ENCODE measurements around the gene KCNK18.

The KCNK18 gene

DNA sequence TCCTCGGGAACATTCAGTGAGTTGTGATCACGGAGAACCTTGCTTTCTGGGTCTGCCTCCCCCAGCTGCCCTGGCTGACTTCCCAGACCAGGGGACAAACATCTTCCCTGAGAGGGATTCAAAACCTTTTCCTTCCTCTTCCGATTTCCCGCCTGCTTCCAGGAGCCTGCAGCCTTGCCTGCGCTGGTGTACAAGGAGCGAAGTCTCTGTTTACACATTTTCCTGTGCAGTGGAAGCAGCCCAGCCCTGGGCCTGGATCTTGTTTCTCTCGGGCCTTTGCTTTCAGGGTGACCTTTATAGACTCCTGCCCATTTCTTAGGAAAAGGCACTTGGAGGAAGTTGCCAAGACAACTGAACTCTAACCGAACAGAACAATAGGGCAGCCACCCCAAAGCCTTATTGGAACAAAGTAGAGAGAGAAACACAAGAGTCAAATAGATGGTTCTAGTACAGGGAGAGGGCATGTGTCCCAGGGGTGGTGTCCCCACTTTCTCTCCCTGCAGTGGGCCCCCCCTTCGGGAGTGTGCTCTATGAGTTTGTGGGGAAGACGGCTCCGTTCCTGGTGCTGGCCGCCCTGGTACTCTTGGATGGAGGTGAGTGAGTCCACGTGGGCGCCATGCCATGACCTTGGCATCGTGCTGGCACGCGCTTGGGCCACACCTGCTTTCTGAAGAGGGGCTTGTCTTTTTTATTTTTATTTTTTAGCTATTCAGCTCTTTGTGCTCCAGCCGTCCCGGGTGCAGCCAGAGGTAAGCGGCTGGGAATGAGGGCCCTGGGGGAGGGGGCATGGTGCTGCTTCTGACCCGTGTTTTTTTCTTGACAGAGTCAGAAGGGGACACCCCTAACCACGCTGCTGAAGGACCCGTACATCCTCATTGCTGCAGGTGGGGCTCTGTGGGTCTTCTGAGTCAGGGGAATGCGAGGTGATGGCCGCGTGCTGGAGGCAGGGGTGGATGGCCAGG is 57.8 kb downstream of the KCNK18 start:
- DNase-seq, result no peak

DNA sequence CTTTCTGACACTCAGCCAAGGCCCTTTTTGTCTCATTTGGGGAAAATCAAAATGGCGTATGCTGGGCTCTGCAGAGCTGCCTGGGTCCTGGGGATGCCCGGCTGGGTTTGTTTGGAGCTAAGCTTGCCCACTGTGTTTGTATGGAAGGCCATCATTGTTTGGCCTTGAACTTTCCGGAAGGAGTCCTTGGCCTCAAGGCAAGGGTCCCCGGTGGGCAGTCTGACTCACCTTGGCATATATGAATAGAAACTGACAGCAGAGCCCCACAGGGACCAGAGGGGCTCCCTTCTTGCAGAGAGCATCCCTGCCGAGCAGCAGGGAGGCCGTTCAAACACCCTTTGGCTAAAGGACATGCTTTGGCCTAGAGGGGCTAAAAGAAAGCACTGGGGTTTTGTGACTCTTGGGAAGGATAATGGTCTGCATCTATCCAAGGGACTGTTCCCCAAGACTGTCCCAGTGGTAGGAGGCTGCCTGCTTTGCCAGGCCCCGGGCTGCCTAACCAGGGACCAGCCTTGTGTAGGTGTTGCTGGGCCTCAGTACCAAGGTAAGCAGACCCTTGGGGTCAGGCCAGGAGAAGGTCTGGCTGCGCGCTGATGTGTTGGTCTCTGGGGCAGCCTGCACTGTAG is 58.7 kb downstream of the KCNK18 start:
- DNase-seq, result no peak

DNA sequence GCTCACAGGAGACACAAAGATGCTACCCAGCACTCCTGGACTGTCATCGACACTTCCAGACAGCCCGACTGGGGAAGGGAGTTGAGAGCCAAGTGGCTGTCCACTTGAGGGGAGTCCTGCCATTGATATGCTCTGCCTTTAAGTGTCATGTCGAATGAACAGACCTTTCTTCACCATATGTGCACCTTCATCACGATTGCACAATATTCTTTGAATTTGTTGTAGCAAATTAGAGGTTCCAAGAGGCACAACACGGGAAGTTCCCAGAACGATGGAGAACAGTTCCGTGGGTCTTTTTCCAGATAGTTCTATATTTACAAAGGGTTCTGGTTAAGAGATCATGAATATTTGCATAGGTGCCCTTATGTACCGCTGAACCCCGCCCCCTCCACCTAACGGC is 59.6 kb downstream of the KCNK18 start:
- DNase-seq, result no peak

DNA sequence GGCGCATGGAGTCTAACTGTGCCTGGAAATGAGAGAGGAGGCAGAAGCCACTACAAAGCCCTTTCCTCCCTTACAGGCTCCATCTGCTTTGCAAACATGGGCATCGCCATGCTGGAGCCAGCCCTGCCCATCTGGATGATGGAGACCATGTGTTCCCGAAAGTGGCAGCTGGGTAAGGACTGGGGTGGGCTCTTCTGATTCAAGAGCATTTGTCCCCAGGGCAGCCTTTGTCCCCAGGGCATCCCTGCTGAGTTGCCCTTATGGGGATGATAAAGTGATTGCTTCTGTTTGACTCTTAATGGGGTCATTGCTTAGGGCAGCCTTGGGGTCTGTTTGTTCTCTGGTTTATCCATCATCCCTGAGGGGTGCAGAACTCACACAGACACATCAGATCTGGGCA is 60.4 kb downstream of the KCNK18 start:
- DNase-seq, result no peak

DNA sequence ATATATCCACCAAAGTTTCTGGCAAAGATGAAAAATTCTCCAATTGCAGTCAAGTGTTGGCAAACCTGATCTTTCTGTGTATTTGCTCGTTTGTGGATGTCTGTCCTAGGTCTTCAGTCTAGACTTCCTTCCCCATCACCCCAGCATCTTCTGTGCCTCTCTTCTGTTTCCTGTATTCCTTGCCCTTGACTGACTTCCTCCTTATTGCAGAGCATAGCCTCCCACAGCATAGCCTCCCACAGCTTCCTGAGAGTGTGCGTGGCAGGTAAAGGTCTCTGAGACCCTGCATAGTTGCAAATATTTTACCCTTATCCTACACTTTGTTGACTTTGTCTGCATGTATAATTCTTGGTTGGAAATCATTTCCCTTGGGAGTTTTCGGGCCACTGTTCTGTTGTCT is 62.0 kb downstream of the KCNK18 start:
- no peak for DNase-seq
